SW480 (cell line): ENCODE data around the gene KLK3.

ENCODE experiments used
- DNase-seq: peaks from one replicate; pipeline ENCODE4 v3.0.0-alpha.2; 2016; ENCODE audit warnings: low spot score

KLK3 gene

DNA sequence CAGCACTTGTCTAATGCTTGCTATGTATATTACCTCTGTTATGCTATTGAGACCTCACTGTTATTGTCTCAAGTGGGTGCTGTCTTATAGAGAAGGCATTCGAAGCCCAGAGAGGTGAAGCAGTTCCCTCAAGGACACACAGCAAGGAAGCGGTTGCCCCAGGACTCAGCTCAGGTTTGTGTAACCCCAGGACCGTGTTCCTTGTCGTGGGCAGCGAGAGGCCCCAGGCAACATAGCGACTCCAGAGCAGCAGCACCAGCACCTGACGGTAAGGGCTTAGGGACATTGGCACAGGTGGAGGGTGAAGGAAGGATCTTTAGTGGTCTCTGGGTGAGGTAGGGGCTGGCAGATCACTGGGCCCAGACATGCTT, 23.7 kb upstream of the KLK3 start:
- no peak for DNase-seq

DNA sequence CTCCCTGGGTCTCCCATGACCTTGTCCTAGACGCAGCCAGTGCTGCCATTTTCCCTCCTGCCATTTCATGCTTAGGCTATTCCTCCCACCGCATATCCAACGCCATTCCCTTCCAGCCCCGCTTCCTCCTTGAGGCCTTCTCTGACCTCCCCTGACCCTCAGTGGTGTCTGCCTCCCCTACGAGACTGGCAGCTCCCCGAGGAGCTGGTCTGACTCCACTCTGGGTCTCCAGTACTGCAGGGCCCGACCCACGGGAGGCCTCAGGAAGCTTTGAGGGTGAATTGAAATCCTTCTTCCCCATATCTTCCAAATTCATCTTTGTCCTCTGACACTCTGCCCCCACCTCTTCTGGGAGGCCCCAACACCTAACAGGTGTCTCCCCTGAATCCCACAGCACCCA, 22.0 kb upstream of the KLK3 start:
- DNase-seq = no peak

DNA sequence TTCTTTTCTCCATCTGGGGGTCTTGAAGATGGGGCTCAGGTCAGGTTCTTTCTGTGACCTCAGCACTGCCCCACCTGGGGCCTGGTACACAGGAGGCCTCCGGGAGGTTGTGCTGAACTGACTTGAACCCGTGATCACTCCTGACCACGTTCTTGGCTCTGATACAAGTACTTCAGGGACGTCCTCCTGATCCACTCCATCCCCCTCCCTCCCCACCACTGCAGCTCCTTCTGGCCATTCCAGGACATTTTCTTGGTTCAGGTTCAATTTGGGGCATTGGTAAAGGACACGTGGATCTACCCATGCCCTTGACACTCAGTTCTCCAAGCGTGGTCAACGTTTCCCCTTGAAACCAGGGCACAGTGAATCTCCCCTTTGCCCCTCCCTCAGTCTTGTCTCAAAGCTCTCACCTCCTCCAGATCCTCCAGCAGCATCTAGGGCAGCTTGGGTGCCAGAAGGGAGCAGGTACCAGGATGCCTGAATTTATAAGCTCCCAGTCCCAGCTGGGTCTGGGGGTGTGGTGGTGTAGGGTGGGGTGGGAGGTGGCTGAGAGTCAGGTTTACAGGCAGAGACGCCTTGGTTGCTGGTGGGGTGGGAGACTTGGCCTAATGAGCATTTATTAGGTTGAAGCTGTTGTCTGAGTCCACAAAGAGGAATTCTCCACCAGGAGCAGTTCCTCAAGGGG, 21.5 kb upstream of the KLK3 start, which contains the start of gene KLK15:
Gene KLK15, minus strand, starts transcription at position 458 of the 685 bp plus-strand sequence. CDS start 2,082 bp downstream, outside the sequence.
- DNase-seq = no peak

- no peak for DNase-seq
Observed at GRCh38 chr19:50833802-50834167, 20.9 kb upstream of the KLK3 start.

DNA sequence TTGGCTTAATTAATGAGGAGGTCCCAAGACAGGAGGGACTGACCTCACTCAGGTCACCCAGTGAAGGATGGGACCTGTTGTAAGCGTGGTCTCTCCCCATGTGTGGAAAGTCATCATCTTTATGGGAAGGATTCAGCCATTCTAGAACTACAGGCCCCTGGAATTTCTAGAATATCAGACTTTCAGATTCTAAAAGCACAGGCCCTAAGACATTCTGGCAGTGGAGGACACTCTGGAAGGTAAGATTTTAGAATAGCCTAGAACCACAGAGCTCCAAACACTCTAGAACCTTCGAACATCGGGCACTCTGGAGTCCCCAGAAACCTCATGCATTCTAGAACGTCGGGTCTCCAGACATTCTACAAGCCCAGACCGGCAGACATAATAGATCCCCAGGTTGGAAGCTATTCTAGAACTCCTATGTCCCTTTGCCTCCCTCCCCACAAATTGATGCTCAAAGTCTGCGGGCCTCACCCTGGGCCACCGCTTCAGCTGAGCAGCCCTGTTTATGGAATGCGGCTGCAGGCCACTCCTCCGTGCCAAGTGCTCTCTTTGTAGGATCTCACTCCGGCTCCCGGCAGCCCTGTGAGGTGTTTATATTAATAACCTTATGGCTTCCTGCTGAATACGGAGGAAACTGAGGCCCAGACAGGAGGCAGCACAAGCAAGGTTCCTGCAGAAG, 19.5 kb upstream of the KLK3 start:
- DNase-seq = peak; percentile 65

DNA sequence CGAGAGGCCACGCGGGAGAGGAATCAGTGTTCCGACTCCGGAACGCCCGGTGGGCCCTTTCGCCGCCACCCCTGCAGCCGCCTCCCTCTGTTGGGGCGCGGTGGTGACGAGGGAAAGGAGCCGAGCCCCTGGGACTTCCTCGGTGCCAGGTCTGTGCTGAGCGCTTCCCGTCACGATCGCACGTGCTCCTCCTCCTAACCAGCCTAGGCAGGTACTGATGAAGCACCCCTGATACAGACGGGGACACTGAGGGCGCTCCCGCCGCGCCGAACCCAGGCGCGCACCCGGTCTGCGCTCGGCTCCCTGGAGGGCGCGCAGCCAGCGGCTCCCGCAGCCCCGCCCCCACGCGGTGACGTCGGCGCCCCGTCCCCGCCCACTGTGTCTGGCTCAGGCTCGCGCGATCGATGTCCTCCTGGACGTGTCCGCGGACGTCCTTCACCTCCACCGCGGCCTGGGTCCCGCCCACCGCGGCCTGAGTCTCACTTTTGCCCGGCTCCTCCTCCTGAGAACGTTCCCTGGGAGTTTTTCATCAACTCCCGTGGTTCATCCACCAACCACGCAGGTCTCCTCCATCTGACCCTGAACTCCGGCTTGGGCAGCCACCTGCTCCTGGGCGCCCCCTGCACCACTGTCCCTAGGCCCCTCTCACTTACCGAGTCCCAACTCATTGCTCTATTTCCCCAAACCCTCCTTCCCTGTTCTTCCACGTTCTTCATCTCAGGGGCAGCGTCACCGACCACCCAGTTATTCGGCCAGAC, 18.8 kb upstream of the KLK3 start:
- peak; percentile 86 for DNase-seq

- no peak for DNase-seq
Observed at GRCh38 chr19:50836543-50837195, 18.0 kb upstream of the KLK3 start.

DNA sequence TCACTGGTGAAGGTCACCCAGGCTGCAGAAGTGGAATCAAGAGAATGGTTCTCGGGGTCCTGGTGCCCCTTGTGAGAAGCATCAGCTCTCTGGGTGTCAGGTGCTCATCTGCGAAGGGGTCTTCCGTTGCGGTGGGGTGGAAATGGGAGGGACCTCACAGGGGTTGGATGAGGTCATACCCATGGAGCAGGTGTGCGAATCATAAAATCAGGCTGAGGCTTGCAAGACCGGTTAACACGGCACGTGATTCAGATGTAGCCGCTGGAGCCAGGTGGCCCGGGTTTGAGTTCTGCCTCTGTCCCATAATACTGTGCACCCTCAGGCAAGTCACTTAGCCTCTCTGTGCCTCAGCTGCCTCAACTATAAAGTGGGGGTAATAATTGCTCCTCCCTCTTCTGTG, 17.4 kb upstream of the KLK3 start:
- DNase-seq = no peak

GRCh38 chr19:50838239-50838638, 16.5 kb upstream of the KLK3 start:
- no peak for DNase-seq

GRCh38 chr19:50839712-50840655, 14.7 kb upstream of the KLK3 start:
- DNase-seq = no peak

DNA sequence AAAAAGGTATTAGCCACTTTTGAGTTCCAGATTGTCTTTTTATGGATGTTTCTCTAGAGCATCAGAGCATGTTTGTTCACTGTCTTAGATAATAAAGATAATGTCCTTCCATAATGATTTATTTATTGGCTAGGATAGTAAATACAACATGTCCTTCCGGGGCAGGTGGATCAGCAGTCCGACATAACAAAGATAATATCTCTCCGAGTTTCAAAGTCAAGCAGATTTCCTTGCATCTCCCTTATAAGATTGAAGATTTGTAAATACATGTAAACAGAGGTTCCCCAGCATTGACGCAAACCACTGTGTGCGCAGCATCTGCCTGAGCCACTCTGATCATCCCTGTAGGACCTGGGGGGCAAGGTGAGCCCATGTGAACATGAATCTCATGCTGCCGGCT, 12.6 kb upstream of the KLK3 start:
- no peak for DNase-seq

GRCh38 chr19:50843205-50843604, 11.5 kb upstream of the KLK3 start:
- DNase-seq = no peak

GRCh38 chr19:50843701-50844221, 11.0 kb upstream of the KLK3 start:
- no peak for DNase-seq

- no peak for DNase-seq
Observed at GRCh38 chr19:50844296-50844935, 10.3 kb upstream of the KLK3 start.

DNA sequence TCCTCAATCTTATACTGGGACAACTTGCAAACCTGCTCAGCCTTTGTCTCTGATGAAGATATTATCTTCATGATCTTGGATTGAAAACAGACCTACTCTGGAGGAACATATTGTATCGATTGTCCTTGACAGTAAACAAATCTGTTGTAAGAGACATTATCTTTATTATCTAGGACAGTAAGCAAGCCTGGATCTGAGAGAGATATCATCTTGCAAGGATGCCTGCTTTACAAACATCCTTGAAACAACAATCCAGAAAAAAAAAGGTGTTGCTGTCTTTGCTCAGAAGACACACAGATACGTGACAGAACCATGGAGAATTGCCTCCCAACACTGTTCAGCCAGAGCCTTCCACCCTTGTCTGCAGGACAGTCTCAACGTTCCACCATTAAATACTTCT, 4.0 kb upstream of the KLK3 start:
- DNase-seq = no peak

- no peak for DNase-seq
Observed at GRCh38 chr19:50851620-50852019, 3.1 kb upstream of the KLK3 start.

DNA sequence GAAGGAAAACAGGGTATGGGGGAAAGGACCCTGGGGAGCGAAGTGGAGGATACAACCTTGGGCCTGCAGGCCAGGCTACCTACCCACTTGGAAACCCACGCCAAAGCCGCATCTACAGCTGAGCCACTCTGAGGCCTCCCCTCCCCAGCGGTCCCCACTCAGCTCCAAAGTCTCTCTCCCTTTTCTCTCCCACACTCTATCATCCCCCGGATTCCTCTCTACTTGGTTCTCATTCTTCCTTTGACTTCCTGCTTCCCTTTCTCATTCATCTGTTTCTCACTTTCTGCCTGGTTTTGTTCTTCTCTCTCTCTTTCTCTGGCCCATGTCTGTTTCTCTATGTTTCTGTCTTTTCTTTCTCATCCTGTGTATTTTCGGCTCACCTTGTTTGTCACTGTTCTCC, 2.7 kb downstream of the KLK3 start:
- no peak for DNase-seq

- DNase-seq = peak; percentile 52
Observed at GRCh38 chr19:50858886-50859285, 4.2 kb downstream of the KLK3 start.

DNA sequence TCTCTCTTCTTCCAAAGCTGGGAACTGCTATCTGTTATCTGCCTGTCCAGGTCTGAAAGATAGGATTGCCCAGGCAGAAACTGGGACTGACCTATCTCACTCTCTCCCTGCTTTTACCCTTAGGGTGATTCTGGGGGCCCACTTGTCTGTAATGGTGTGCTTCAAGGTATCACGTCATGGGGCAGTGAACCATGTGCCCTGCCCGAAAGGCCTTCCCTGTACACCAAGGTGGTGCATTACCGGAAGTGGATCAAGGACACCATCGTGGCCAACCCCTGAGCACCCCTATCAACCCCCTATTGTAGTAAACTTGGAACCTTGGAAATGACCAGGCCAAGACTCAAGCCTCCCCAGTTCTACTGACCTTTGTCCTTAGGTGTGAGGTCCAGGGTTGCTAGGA, 5.1 kb downstream of the KLK3 start:
- no peak for DNase-seq

GRCh38 chr19:50861010-50861409, 6.3 kb downstream of the KLK3 start:
- DNase-seq = no peak
